Psoas muscle (tissue), 8 donors: ENCODE results near the gene SP7. TPM values are rescaled to one million over a fixed set of nuclear protein-coding genes. Genes with fewer than 3 reads are reported as not detected.
"Not testable (repeated sequence)": the region's sequence is repeated elsewhere in the genome, so short reads cannot be mapped to it uniquely, and the experiment has no call there.

ENCODE experiments used
- ATAC-seq, 4 donors: fragments of 200-7000 bp; cut with Tn5 transposase; one replicate each; pipeline ENCODE4 v1.9.1; 2020; ENCODE audit warnings: moderate library complexity in 3 of 4, mild to moderate bottlenecking in 2 of 4
- DNase-seq, 2 donors: peaks; one replicate each; pipeline ENCODE4 v3.0.0-alpha.2; 2020
- H3K27ac ChIP-seq: fragments of 200-600 bp; one replicate; pipeline ENCODE4 v1.8.0; 2022
- H3K27me3 ChIP-seq, 3 donors: fragments of 200-600 bp in 1 of 3; one replicate each; pipeline versions ENCODE4 v1.6.1 to v1.8.0; 2013 to 2022; ENCODE audit warnings: low read length in 2 of 3, mild to moderate bottlenecking in 2 of 3, moderate library complexity in 1 of 3; ENCODE audit not compliant: insufficient read depth in 3 of 3
- H3K36me3 ChIP-seq, 2 donors: fragments of 200-600 bp in 1 of 2; one replicate each; pipeline versions ENCODE4 v1.6.1 to v1.8.0; 2013 to 2022; ENCODE audit warnings: low read depth in 1 of 2, mild to moderate bottlenecking in 1 of 2, moderate library complexity in 1 of 2; ENCODE audit not compliant: insufficient read depth in 1 of 2
- H3K4me1 ChIP-seq: fragments of 200-600 bp; one replicate; pipeline ENCODE4 v1.8.0; 2022
- H3K4me3 ChIP-seq: fragments of 200-600 bp; one replicate; pipeline ENCODE4 v1.8.0; 2022; ENCODE audit warnings: mild to moderate bottlenecking
- H3K9me3 ChIP-seq: fragments of 200-600 bp; one replicate; pipeline ENCODE4 v1.8.0; 2022
- CTCF ChIP-seq: fragments of 200-600 bp; IDR thresholded peaks from one replicate; pipeline ENCODE4 v1.8.0; 2022; ENCODE audit warnings: antibody characterized with exemption
- WGBS, 3 donors: extraction: QIAGEN DNeasy Blood & Tissue Kit; methylation state at CpG; one replicate each; pipeline versions ENCODE4 v1.1.6 to v1.1.7; 2013; 5-methylcytosine and 5-hydroxymethylcytosine counted together
- intact Hi-C, 2 donors: fragments of 100-400 bp; cut with DNase I; formaldehyde crosslinking; loops; one replicate each; pipeline versions ENCODE4 v1.11.0 to v1.14.2; 2022
- polyA plus RNA-seq, 3 donors: library from polyadenylated mRNA; stranded (reverse); fragments of 200-250 nt; gene quantifications; one replicate each; pipeline ENCODE4 v1.2.3, GENCODE V29; 2013
- total RNA-seq, 4 donors: library from RNA; stranded (reverse); fragmentation: NEBNext Ultra II Directional in 2 of 4; extraction: Animal tissue kit (Norgen Biotek cat#: 25700) in 2 of 4; gene quantifications; one replicate each; pipeline versions ENCODE4 v1.2.1 to v1.2.4, GENCODE V29; 2021 to 2023
- donor health status: healthy with polysubstance abuse.
- donor health status: DM: no; HTN: no; CAD: no; lungs with moderate emphysema.
- donor health status: Bipolar disorder and iron deficiency.
- donor health status: healthy.
- donor health status: DM: yes; HTN: yes; CAD: no.
- donor health status: DM: no; HTN: no; CAD: no.
- donor health status: DM: no; HTN: no; CAD: no.
- donor health status: DM: yes; HTN: yes; CAD: no.

Gene SP7
- total and polyA plus RNA-seq, 7 donors, result not detected

GRCh38 chr12:53376747-53377146 lies 40.6 kb upstream of the SP7 start:
- H3K9me3 ChIP-seq, result no peaks in the 10 kb centered on the region
- no peak for TF ChIP-seq CTCF
- no peaks in the 10 kb centered on the region for H3K27me3 ChIP-seq
- peaks cover 20% of the 10 kb centered on the region for H3K4me1 ChIP-seq
- 80 to 90% (median 83%) methylated on average over 2 of the region's 2 CpGs for WGBS, 3 donors
- no peak overlapping the region for H3K4me3 ChIP-seq
- DNase-seq (no peak), ATAC-seq (no peak)
- intact Hi-C loops, result no loop called here
- peaks cover 0 to 7% of the 10 kb centered on the region in 2 donors for H3K36me3 ChIP-seq
- no peak overlapping the region for H3K27ac ChIP-seq

GRCh38 chr12:53374277-53374676 lies 38.1 kb upstream of the SP7 start:
- ATAC-seq, intact Hi-C loops, H3K27me3 ChIP-seq, H3K27ac ChIP-seq, H3K9me3 ChIP-seq, DNase-seq, H3K4me3 ChIP-seq, H3K36me3 ChIP-seq: not testable (repeated sequence)
- 87 to 91% (median 88%) methylated on average over 14 of the region's 14 CpGs for WGBS, 3 donors
- H3K4me1 ChIP-seq, result peaks cover 28% of the 10 kb centered on the region

GRCh38 chr12:53373554-53374133 lies 37.5 kb upstream of the SP7 start:
- H3K27me3 ChIP-seq, DNase-seq: not testable (repeated sequence)

GRCh38 chr12:53365245-53365904 lies 29.2 kb upstream of the SP7 start:
- no peak for TF ChIP-seq CTCF
- Histone ChIP-seq H3K4me1 (peaks cover 7% of the 10 kb centered on the region), H3K4me3 (no peak overlapping the region), H3K9me3 (no peaks in the 10 kb centered on the region), H3K27ac (no peak overlapping the region), H3K27me3 (no peaks in the 10 kb centered on the region), H3K36me3 (no peaks in the 10 kb centered on the region)
- DNase-seq (no peak), ATAC-seq (peak in 3 of 4 donors; percentile 39 to 50 (median 40))
- WGBS, 3 donors, result 74 to 82% (median 74%) methylated on average over 4 of the region's 4 CpGs
- intact Hi-C loops, result no loop called here

More at GRCh38 chr12:53373554-53374133, 37.5 kb upstream of the SP7 start:
- ATAC-seq, H3K4me3 ChIP-seq, H3K36me3 ChIP-seq, H3K9me3 ChIP-seq, intact Hi-C loops: not testable (repeated sequence)
- Histone ChIP-seq H3K4me1 (peaks cover 26% of the 10 kb centered on the region), H3K27ac (peak overlapping the region; percentile 3)
- WGBS, 3 donors, result 79 to 88% (median 88%) methylated on average over 6 of the region's 6 CpGs

- H3K36me3 ChIP-seq, H3K4me1 ChIP-seq, ATAC-seq, H3K27me3 ChIP-seq, H3K4me3 ChIP-seq, H3K27ac ChIP-seq, intact Hi-C loops, DNase-seq, H3K9me3 ChIP-seq: not testable (repeated sequence)
- 93 to 96% (median 96%) methylated on average over 10 of the region's 10 CpGs for WGBS, 3 donors
Measured at GRCh38 chr12:53361638-53362037, 25.5 kb upstream of the SP7 start.

- Histone ChIP-seq H3K27ac (no peak overlapping the region), H3K36me3 (no peaks in the 10 kb centered on the region), H3K4me3 (no peak overlapping the region), H3K9me3 (no peaks in the 10 kb centered on the region), H3K4me1 (no peaks in the 10 kb centered on the region), H3K27me3 (no peaks in the 10 kb centered on the region)
- intact Hi-C loops, result no loop called here
- DNase-seq (peak in 1 of 2 donors; percentile 5), ATAC-seq (no peak)
- no peak for TF ChIP-seq CTCF
- WGBS, 3 donors, result 85 to 88% (median 86%) methylated on average over 5 of the region's 5 CpGs
Measured at GRCh38 chr12:53358836-53359419, 22.8 kb upstream of the SP7 start.
